Measurements from ENCODE around the gene PSKH1. TPM values are rescaled to one million over a fixed set of nuclear protein-coding genes. Genes with fewer than 3 reads are reported as not detected.

PSKH1 gene
- total RNA-seq, 2 donors from 2014 or later, result 24.1 to 36.0 TPM

- Histone ChIP-seq H3K36me3 (peaks cover 73% of the 10 kb centered on the region), H3K4me1 (ENCODE audit: control insufficient read depth in 1 of 2, low read depth in 2 of 2) (peaks cover 18 to 49% of the 10 kb centered on the region in 2 donors), H3K27me3 (replicated peaks; ENCODE audit: insufficient read depth) (no peaks in the 10 kb centered on the region), H3K4me3 (no peak overlapping the region), H3K27ac (peak overlapping the region; percentile 53 to 55), H3K9me3 (no peaks in the 10 kb centered on the region)
- DNase-seq (ENCODE audit: low spot score) (no peak), ATAC-seq (ENCODE audit: insufficient number of reproducible peaks, low FRiP score, low read depth) (no peak)
- no peak for TF ChIP-seq CTCF (IDR thresholded peaks at IDR 0.05)
Measured at GRCh38 chr16:67959536-67960329, 66.7 kb downstream of the PSKH1 start.

- no peak overlapping the region for H3K4me3 ChIP-seq
- peaks cover 63% of the 10 kb centered on the region for H3K36me3 ChIP-seq
- peak overlapping the region; percentile 0 to 23 for H3K27ac ChIP-seq
- H3K4me1 ChIP-seq (ENCODE audit: control insufficient read depth in 1 of 2, low read depth in 2 of 2), result peaks cover 28 to 67% of the 10 kb centered on the region in 2 donors
- no peak for ATAC-seq (ENCODE audit: insufficient number of reproducible peaks, low FRiP score, low read depth)
- no peak for TF ChIP-seq CTCF (IDR thresholded peaks at IDR 0.05)
- H3K9me3 ChIP-seq, result no peaks in the 10 kb centered on the region
- H3K27me3 ChIP-seq (replicated peaks; ENCODE audit: insufficient read depth), result no peaks in the 10 kb centered on the region
- DNase-seq (ENCODE audit: low spot score), result no peak
Measured at GRCh38 chr16:67961551-67961957, 68.5 kb downstream of the PSKH1 start.

GRCh38 chr16:67962135-67962534 lies 69.1 kb downstream of the PSKH1 start:
- DNase-seq (ENCODE audit: low spot score), result no peak
- H3K27ac ChIP-seq, result peak overlapping the region in 1 of 2 donors; percentile 0
- peaks cover 33 to 73% of the 10 kb centered on the region in 2 donors for H3K4me1 ChIP-seq (ENCODE audit: control insufficient read depth in 1 of 2, low read depth in 2 of 2)
- no peaks in the 10 kb centered on the region for H3K9me3 ChIP-seq
- H3K36me3 ChIP-seq, result peaks cover 63% of the 10 kb centered on the region
- no peak for TF ChIP-seq CTCF (IDR thresholded peaks at IDR 0.05)
- no peaks in the 10 kb centered on the region for H3K27me3 ChIP-seq (replicated peaks; ENCODE audit: insufficient read depth)
- ATAC-seq (ENCODE audit: insufficient number of reproducible peaks, low FRiP score, low read depth), result no peak
- no peak overlapping the region for H3K4me3 ChIP-seq

- Histone ChIP-seq H3K9me3 (no peaks in the 10 kb centered on the region), H3K4me1 (ENCODE audit: control insufficient read depth in 1 of 2, low read depth in 2 of 2) (peaks cover 33 to 79% of the 10 kb centered on the region in 2 donors), H3K36me3 (peaks cover 52% of the 10 kb centered on the region), H3K27ac (peak overlapping the region; percentile 55 to 94), H3K27me3 (replicated peaks; ENCODE audit: insufficient read depth) (no peaks in the 10 kb centered on the region), H3K4me3 (peak overlapping the region; percentile 41)
- ATAC-seq (ENCODE audit: insufficient number of reproducible peaks, low FRiP score, low read depth) (no peak), DNase-seq (ENCODE audit: low spot score) (no peak)
- TF ChIP-seq CTCF (IDR thresholded peaks at IDR 0.05), result no peak
Measured at GRCh38 chr16:67963292-67963661, 70.2 kb downstream of the PSKH1 start.

GRCh38 chr16:67963662-67964321 lies 70.7 kb downstream of the PSKH1 start:
- no peak for ATAC-seq (ENCODE audit: insufficient number of reproducible peaks, low FRiP score, low read depth)
- no peak for DNase-seq (ENCODE audit: low spot score)
- Histone ChIP-seq H3K27ac (peak overlapping the region; percentile 55 to 94), H3K36me3 (peaks cover 46% of the 10 kb centered on the region), H3K4me1 (ENCODE audit: control insufficient read depth in 1 of 2, low read depth in 2 of 2) (peaks cover 33 to 79% of the 10 kb centered on the region in 2 donors), H3K4me3 (peak overlapping the region; percentile 41), H3K27me3 (replicated peaks; ENCODE audit: insufficient read depth) (no peaks in the 10 kb centered on the region), H3K9me3 (no peaks in the 10 kb centered on the region)
- TF ChIP-seq CTCF (IDR thresholded peaks at IDR 0.05), result no peak

Measured in thoracic aorta (tissue), 2 donors.